ENCODE measurements around the gene CXorf49B.
"Not testable (repeated sequence)": the region's sequence is repeated elsewhere in the genome, so short reads cannot be mapped to it uniquely, and the experiment has no call there.

The CXorf49B gene

DNA sequence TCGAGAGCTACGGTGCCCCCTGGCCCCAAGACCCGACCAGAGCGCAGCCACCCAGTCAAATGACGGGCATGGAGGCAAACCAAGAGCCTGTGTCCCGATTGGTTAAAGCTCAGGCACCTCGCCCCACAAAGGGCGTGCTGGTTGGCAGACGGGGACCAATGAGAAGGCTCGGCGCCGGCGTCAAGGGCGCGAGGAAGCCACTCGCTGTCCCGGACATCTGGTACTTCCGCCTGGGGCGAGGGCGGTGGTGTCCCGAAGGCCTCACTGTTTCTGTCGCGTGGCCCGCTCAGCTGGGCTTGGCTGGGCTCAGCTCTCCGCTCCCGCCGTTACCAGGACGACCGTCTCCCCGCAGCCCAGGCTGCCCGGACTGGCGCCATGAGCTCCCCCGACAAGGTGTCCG lies at the start of gene CXorf49B:
Gene CXorf49B, plus strand, starts transcription at position 301 of the 400 bp plus-strand sequence. Its CDS starts 75 bp downstream, at position 376.
- TF ChIP-seq GATA2, GATA3 (IDR thresholded peaks at IDR 0.05; ENCODE audit: low read depth, low read length): not testable (repeated sequence)

GRCh38 chrX:71718185-71718584 lies 45.0 kb upstream of the CXorf49B start, which contains the start of gene CXorf49:
Gene CXorf49, minus strand, starts transcription at chrX:71718285. Its CDS starts 134 bp downstream, at chrX:71718151.
- not testable (repeated sequence) for TF ChIP-seq GATA2, GATA3 (IDR thresholded peaks at IDR 0.05; ENCODE audit: low read depth, low read length)

GRCh38 chrX:71809886-71810285 lies 46.7 kb downstream of the CXorf49B start:
- TF ChIP-seq GATA2 (IDR thresholded peaks at IDR 0.05; ENCODE audit: low read depth, low read length) (no peak), GATA3 (IDR thresholded peaks at IDR 0.05; ENCODE audit: low read depth, low read length) (no peak)

DNA sequence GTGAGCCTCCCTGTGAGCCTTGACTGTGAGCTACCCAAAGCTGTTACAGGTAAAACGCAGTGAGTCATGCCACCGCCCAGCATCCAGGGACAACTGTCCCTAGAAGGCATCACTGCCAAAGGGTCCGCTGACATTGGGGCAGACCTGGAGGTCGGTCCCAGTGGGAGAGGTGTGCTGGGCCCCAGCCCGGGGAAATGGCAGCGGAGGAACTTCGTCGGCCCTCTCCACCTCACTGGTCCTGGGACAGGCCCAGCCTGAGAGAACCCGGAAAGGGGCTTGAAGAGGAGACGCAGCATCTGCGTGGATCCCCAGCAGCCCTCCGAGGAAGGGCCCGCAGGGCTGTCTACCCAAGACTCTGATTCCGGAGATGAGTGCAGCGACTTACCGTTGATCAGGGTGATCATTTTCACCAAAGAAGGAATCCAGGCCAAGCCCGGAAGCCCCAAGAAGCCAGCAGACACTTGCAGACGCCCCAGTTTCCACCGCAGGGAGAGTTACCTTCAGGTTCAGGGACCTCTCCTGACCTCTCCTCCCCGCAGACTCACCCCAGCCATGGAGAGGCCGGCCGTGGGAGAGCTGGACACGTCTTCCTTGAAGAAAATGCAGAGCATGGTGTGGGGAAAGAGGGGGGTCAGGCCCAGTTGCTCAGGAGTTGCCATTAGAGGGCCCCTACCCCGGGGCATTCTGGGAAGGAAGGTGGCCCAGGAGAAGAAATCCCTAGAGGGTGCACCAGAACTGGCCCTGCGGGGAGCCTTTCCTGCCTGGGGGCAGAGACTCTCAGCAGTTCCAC lies 51.2 kb downstream of the CXorf49B start:
- TF ChIP-seq GATA2 (IDR thresholded peaks at IDR 0.05; ENCODE audit: low read depth, low read length) (no peak), GATA3 (IDR thresholded peaks at IDR 0.05; ENCODE audit: low read depth, low read length) (no peak)

DNA sequence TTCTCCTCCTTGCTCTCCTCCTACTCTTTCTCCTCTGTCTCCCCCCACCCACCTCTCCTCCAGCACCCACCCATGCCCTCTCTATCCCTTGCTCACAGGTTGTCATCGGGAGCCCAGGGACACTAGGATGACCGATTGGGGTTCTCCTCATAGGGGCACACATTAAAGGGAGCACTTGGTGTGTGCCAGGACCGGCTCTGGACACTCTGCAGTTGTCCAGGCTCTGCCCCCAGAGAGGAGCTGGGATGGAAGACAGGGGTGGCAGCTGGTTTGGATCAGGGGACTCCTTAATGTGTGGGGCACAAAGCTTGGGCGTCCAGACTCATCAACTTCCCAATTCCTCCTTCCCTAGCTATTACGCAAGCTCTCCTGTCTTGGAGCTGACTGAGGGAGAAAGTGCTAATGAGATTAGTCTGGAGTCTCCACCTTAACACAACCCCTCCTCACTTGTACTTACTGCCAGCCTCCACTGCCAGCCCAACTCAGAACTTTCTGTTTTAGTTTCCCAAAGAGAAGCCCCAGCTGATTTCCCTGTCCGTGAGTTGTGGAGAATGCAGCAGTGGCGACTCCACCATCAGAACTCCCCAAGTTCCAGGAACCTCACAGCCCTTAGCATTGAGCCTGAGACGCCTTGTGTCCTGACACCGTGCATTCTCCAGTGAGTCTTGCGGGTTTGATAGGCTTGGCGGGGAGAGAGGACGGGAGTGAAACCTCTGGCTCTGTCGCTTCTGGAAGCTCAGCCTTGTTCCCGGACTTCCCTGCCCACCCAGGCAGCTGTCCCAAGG lies 52.2 kb downstream of the CXorf49B start:
- TF ChIP-seq GATA2 (IDR thresholded peaks at IDR 0.05; ENCODE audit: low read depth, low read length): no peak
- TF ChIP-seq GATA3 (IDR thresholded peaks at IDR 0.05; ENCODE audit: low read depth, low read length): no peak

DNA sequence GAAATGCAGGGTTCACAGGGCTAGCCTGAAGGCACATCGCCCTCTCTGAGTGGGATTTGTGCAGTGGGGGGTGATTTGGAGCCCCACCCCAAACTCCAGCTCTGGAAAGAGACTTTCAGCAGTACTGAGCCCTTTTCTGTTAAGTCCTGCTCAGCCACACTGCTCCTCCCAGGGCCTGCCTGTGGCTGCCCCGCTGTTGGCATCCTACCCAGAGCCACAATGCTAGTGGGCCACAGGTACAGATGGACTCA lies 52.7 kb downstream of the CXorf49B start:
- TF ChIP-seq GATA3 (IDR thresholded peaks at IDR 0.05; ENCODE audit: low read depth, low read length) (no peak), GATA2 (IDR thresholded peaks at IDR 0.05; ENCODE audit: low read depth, low read length) (no peak)

Measured in SH-SY5Y (cell line).